GM10266 (cell line): ENCODE data around the gene ATG10.
"Not testable (repeated sequence)": the region's sequence is repeated elsewhere in the genome, so short reads cannot be mapped to it uniquely, and the experiment has no call there.

Experiments
- DNase-seq: peaks from one replicate; pipeline ENCODE4 v3.0.0; 2012; ENCODE audit errors: extremely low spot score
- TF ChIP-seq, protein P1 (sequence below): IDR thresholded peaks from 2 replicates; pipeline ENCODE4 v1.5.1; 2012; ENCODE audit warnings: mild to moderate bottlenecking, low read depth; ENCODE audit not compliant: control insufficient read depth, insufficient read depth; ENCODE audit errors: missing control alignments

ATG10 gene

DNA sequence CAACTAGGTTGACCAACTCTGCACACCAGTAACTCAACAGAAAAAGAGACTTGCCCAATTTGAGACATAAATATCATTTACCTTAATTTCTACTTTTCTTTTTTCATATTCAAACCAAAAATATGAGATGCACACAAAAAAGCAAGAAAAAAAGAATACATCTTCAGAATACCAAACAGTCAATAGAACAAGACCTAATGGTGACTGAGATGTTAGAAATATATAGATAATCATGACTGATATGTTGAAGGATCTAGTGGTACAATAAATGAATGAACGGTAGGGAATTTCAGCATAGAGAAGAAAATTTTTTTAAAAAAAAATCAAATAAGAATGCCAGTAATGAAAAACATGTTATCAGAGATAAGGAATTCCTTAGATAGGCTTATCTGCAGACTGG, 29.1 kb upstream of the ATG10 start:
- DNase-seq: no peak
- TF ChIP-seq, protein P1, sequence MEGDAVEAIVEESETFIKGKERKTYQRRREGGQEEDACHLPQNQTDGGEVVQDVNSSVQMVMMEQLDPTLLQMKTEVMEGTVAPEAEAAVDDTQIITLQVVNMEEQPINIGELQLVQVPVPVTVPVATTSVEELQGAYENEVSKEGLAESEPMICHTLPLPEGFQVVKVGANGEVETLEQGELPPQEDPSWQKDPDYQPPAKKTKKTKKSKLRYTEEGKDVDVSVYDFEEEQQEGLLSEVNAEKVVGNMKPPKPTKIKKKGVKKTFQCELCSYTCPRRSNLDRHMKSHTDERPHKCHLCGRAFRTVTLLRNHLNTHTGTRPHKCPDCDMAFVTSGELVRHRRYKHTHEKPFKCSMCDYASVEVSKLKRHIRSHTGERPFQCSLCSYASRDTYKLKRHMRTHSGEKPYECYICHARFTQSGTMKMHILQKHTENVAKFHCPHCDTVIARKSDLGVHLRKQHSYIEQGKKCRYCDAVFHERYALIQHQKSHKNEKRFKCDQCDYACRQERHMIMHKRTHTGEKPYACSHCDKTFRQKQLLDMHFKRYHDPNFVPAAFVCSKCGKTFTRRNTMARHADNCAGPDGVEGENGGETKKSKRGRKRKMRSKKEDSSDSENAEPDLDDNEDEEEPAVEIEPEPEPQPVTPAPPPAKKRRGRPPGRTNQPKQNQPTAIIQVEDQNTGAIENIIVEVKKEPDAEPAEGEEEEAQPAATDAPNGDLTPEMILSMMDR: no peak

GRCh38 chr5:81948349-81948748, 23.5 kb upstream of the ATG10 start:
- DNase-seq: no peak
- TF ChIP-seq, protein P1: no peak

- TF ChIP-seq, protein P1: no peak
- no peak for DNase-seq
Observed at GRCh38 chr5:81949462-81949861, 22.4 kb upstream of the ATG10 start.

GRCh38 chr5:81950996-81951395, 20.8 kb upstream of the ATG10 start:
- no peak for DNase-seq
- TF ChIP-seq, protein P1: no peak

- not testable (repeated sequence) for DNase-seq
Observed at GRCh38 chr5:81954796-81955195, 17.0 kb upstream of the ATG10 start.

DNA sequence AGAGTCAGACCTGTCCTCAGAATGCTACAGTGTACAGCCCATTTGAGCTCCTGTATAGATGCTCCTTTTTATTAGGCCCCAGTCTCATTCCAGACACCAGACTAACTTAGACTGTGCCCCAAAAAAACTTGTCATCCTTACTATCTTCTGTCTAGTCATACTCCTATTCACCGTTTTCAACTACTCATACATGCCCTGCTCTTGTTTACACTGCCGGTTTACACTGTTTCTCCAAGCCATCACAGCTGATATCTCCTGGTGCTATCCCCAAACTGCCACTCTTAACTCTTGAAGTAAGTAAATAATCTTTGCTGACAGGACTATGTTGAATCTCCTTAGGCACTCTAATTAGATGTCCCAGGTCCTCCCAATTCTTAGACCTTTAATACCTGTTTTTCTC, 13.7 kb upstream of the ATG10 start:
- DNase-seq: not testable (repeated sequence)

DNA sequence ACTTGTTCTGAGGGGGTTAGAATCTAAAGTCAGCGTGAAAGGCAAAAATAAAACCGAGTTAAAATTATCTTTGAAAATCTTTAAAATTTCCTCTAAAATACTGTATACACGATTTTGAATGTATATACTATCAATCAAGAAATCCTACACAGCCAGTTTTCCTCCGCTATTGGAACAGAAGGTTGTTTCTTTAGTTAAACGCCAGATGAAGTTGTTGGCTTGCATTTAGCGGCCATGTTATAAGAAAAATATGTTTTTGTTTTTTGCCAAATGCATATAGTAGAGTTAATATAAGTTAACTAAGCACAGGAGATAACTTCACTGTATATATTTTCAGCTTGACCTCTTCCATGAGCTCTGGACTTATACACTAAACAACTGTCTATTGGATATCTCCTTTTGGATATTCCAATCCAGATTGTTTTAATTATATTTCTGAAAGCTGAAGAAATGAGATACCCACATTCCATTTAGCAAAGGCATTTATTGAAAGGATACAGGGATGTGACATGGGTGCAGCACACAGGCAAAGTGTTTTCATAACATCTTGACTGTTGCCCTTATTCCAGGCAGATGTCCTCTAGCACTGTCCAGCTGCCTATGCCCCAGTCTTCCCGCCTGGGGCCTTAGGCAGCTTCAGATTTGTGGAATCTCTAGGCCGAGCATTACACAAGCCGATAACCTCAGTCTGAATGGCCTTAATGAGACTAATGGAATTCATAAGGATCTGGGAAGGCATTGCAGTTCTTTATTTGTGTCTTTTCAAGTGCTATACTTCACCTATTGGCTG, 10.0 kb upstream of the ATG10 start:
- no peak for DNase-seq
- TF ChIP-seq, protein P1: no peak

DNA sequence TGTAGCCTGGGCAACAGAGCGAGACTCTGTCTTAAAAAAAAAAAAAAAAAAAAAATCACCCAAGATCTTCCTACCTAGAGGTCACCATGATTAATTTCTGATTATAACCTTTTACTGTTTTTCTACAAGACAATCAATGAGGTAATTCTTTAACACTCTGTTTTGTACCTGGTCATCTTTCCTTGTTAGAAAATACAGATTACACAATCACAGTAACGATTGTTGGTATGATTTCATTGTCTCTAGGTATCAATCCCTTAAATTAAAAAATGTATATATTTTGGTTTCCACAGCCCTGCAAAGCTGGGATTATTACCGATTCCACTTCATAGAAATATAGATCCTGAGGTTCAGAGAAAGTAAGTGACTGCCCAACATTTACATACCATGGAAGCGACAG, 8.3 kb upstream of the ATG10 start:
- DNase-seq: no peak
- TF ChIP-seq, protein P1: no peak

- DNase-seq: no peak
- TF ChIP-seq, protein P1: no peak
Observed at GRCh38 chr5:81965524-81965923, 6.3 kb upstream of the ATG10 start.
